H9 (cell line): ENCODE data around the gene CEP55. TPM values are rescaled to one million over a fixed set of nuclear protein-coding genes. Genes with fewer than 3 reads are reported as not detected.

Experiments used
- DNase-seq: peaks from one replicate; pipeline ENCODE4 v3.0.0-alpha.2; 2017
- H2AFZ ChIP-seq: one replicate; pipeline ENCODE4 v1.6.1; 2013; ENCODE audit warnings: mild to moderate bottlenecking, low read length, control low read depth, moderate library complexity
- H2AK5ac ChIP-seq: 2 replicates; pipeline ENCODE4 v1.6.1; 2013; ENCODE audit warnings: low read length, control low read depth, mixed read lengths; ENCODE audit not compliant: insufficient read length
- H2BK120ac ChIP-seq: one replicate; pipeline ENCODE4 v1.6.1; 2013; ENCODE audit warnings: low read depth, mild to moderate bottlenecking, low read length, control low read depth, inconsistent platforms; ENCODE audit not compliant: poor library complexity, severe bottlenecking
- H2BK12ac ChIP-seq: 2 replicates; pipeline ENCODE4 v1.6.1; 2013; ENCODE audit warnings: low read length, control low read depth, mixed read lengths, low read depth; ENCODE audit not compliant: insufficient read length
- H2BK15ac ChIP-seq: 2 replicates; pipeline ENCODE4 v1.6.1; 2013; ENCODE audit warnings: low read depth, low read length, control low read depth
- H2BK20ac ChIP-seq: one replicate; pipeline ENCODE4 v1.6.1; 2013; ENCODE audit warnings: low read depth, mild to moderate bottlenecking, low read length, control low read depth, inconsistent platforms; ENCODE audit not compliant: poor library complexity, severe bottlenecking
- H2BK5ac ChIP-seq: 2 replicates; pipeline ENCODE4 v1.6.1; 2013; ENCODE audit warnings: low read length, control low read depth, mixed read lengths; ENCODE audit not compliant: insufficient read length
- H3K14ac ChIP-seq: 2 replicates; pipeline ENCODE4 v1.6.1; 2013; ENCODE audit warnings: low read length, control low read depth; ENCODE audit not compliant: insufficient read depth
- H3K18ac ChIP-seq: 2 replicates; pipeline ENCODE4 v1.6.1; 2013; ENCODE audit warnings: low read depth, mild to moderate bottlenecking, mixed read lengths, low read length, control low read depth; ENCODE audit not compliant: insufficient read length
- H3K23ac ChIP-seq: 2 replicates; pipeline ENCODE4 v1.6.1; 2013; ENCODE audit warnings: low read length, control low read depth, mixed read lengths, low read depth; ENCODE audit not compliant: insufficient read length
- H3K23me2 ChIP-seq: 2 replicates; pipeline ENCODE4 v1.6.1; 2013; ENCODE audit warnings: low read depth, mild to moderate bottlenecking, mixed read lengths, low read length, control low read depth; ENCODE audit not compliant: insufficient read length, poor library complexity, severe bottlenecking
- H3K27ac ChIP-seq: 2 replicates; pipeline ENCODE4 v1.5.1; 2013; ENCODE audit warnings: low read length, control low read depth, mixed read lengths, low read depth; ENCODE audit not compliant: insufficient read length
- H3K27me3 ChIP-seq: 2 replicates; pipeline ENCODE4 v1.6.1; 2013; ENCODE audit warnings: low read length, control low read depth, inconsistent platforms; ENCODE audit not compliant: insufficient read depth
- H3K4ac ChIP-seq: 2 replicates; pipeline ENCODE4 v1.6.1; 2013; ENCODE audit warnings: low read depth, mild to moderate bottlenecking, control low read depth, inconsistent platforms, low read length, moderate library complexity
- H3K4me1 ChIP-seq: 2 replicates; pipeline ENCODE4 v1.6.1; 2013; ENCODE audit warnings: low read length, control low read depth, inconsistent platforms; ENCODE audit not compliant: insufficient read depth
- H3K4me2 ChIP-seq: 2 replicates; pipeline ENCODE4 v1.6.1; 2013; ENCODE audit warnings: low read length, control low read depth, mixed read lengths; ENCODE audit not compliant: insufficient read length, insufficient read depth
- H3K56ac ChIP-seq: 2 replicates; pipeline ENCODE4 v1.6.1; 2013; ENCODE audit warnings: low read depth, mild to moderate bottlenecking, mixed read lengths, low read length, control low read depth; ENCODE audit not compliant: insufficient read length
- H3K79me1 ChIP-seq: 2 replicates; pipeline ENCODE4 v1.6.1; 2013; ENCODE audit warnings: low read depth, mild to moderate bottlenecking, moderate library complexity, low read length, control low read depth, inconsistent platforms; ENCODE audit not compliant: insufficient read depth, poor library complexity, severe bottlenecking
- H3K79me2 ChIP-seq: 2 replicates; pipeline ENCODE4 v1.6.1; 2013; ENCODE audit warnings: low read length, control low read depth, inconsistent platforms; ENCODE audit not compliant: insufficient read depth
- H3K9ac ChIP-seq: 2 replicates; pipeline ENCODE4 v1.6.1; 2013; ENCODE audit warnings: low read length, control low read depth, mixed read lengths; ENCODE audit not compliant: insufficient read length; ENCODE audit errors: extremely low read depth
- H3K9me3 ChIP-seq: one replicate; pipeline ENCODE4 v1.6.1; 2013; ENCODE audit warnings: low read depth, low read length, inconsistent platforms; ENCODE audit not compliant: control insufficient read depth
- H3T11ph ChIP-seq: one replicate; pipeline ENCODE4 v1.6.1; 2013; ENCODE audit warnings: mild to moderate bottlenecking, low read length, control low read depth, inconsistent platforms
- H4K20me1 ChIP-seq: one replicate; pipeline ENCODE4 v1.6.1; 2013; ENCODE audit not compliant: control insufficient read depth, insufficient read length, insufficient read depth
- H4K5ac ChIP-seq: 2 replicates; pipeline ENCODE4 v1.6.1; 2013; ENCODE audit warnings: low read depth, mild to moderate bottlenecking, mixed read lengths, low read length, control low read depth; ENCODE audit not compliant: insufficient read length
- H4K8ac ChIP-seq: replicated peaks from 2 replicates; pipeline ENCODE4 v1.6.1; 2013; ENCODE audit warnings: low read length, control low read depth, mixed read lengths, low read depth; ENCODE audit not compliant: insufficient read length
- H4K91ac ChIP-seq: 2 replicates; pipeline ENCODE4 v1.6.1; 2013; ENCODE audit warnings: low read depth, mild to moderate bottlenecking, moderate library complexity, mixed read lengths, low read length, control low read depth; ENCODE audit not compliant: insufficient read length
- H3K27ac Mint-ChIP-seq, 3 experiments: 2 replicates in 2 of 3; 3 replicates in 1 of 3; pipeline ENCODE4 v1.8.0; 2020 to 2021; ENCODE audit warnings: mixed read lengths in 3 of 3, mild to moderate bottlenecking in 1 of 3, moderate library complexity in 1 of 3
- H3K27me3 Mint-ChIP-seq: 2 replicates; pipeline ENCODE4 v1.8.0; 2021; ENCODE audit warnings: low read depth, mild to moderate bottlenecking, moderate library complexity, mixed read lengths
- H3K36me3 Mint-ChIP-seq, 3 experiments: 2 replicates in 2 of 3; 3 replicates in 1 of 3; pipeline ENCODE4 v1.8.0; 2020 to 2021; ENCODE audit warnings: low read depth in 3 of 3, mixed read lengths in 3 of 3; ENCODE audit not compliant: insufficient read depth in 1 of 3
- H3K4me1 Mint-ChIP-seq, 2 experiments: 2 replicates each; pipeline ENCODE4 v1.8.0; 2020; ENCODE audit warnings: mixed read lengths in 2 of 2
- H3K4me3 Mint-ChIP-seq, 2 experiments: 2 replicates in 1 of 2; 3 replicates in 1 of 2; pipeline ENCODE4 v1.8.0; 2020 to 2021; ENCODE audit warnings: mild to moderate bottlenecking in 2 of 2, mixed read lengths in 2 of 2, moderate library complexity in 1 of 2
- H3K9me3 Mint-ChIP-seq, 2 experiments: 2 replicates in 1 of 2; 3 replicates in 1 of 2; pipeline ENCODE4 v1.8.0; 2020; ENCODE audit warnings: mild to moderate bottlenecking in 2 of 2, mixed read lengths in 2 of 2, moderate library complexity in 1 of 2
- WGBS: extraction: QIAGEN DNeasy Blood & Tissue Kit; methylation state at CpG from one replicate; pipeline ENCODE4 v1.1.7; 2013; ENCODE audit warnings: missing lambda C conversion rate, low lambda C conversion rate, mixed read lengths; ENCODE audit not compliant: insufficient read length; ENCODE audit errors: extremely low coverage; 5-methylcytosine and 5-hydroxymethylcytosine counted together
- total RNA-seq: library from RNA; stranded (reverse); gene quantifications from 2 replicates; pipeline ENCODE4 v1.2.1, GENCODE V29; 2021
- TF ChIP-seq, protein P1 (sequence below): fragments of 200-600 bp; sonication (generic); conservative IDR thresholded peaks from 3 replicates; pipeline ENCODE4 v1.8.0; 2021; ENCODE audit warnings: antibody characterized with exemption, mild to moderate bottlenecking

The CEP55 gene
- total RNA-seq, 1 experiment from 2014 or later: 17.8 TPM

DNA sequence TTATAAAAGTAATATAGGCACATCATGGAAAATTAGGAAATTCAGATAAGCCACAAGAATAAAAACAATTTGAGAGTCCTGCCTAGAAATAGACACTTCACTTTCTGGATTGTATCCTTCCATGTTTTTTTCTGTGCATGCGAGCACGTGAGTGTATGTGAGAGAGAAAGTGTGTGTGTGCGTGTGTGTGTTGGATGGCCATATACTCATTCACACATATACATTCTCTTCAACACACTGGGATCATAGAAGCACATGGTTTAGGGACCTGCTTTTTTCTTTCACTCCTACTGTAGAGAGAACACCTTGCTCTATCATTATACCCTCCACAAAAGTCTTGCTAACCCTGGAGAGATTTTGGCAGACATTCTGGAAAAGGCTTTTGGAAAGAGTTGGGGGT is 77.5 kb downstream of the CEP55 start:
- no peaks in the 10 kb centered on the region for H3K4me1 Mint-ChIP-seq
- no peak overlapping the region for H2AFZ ChIP-seq
- H2BK5ac ChIP-seq: no peak overlapping the region
- H3K27me3 Mint-ChIP-seq: peaks cover 58% of the 10 kb centered on the region
- H3K9me3 ChIP-seq: no peaks in the 10 kb centered on the region
- WGBS: no CpG with 5 or more reads among the region's 3 CpGs
- H3K27me3 ChIP-seq: peaks cover 18% of the 10 kb centered on the region
- no peak overlapping the region for H4K91ac ChIP-seq
- no peak overlapping the region for H3K18ac ChIP-seq
- no peak overlapping the region for H3K4me3 Mint-ChIP-seq
- no peak for DNase-seq
- TF ChIP-seq, protein P1, sequence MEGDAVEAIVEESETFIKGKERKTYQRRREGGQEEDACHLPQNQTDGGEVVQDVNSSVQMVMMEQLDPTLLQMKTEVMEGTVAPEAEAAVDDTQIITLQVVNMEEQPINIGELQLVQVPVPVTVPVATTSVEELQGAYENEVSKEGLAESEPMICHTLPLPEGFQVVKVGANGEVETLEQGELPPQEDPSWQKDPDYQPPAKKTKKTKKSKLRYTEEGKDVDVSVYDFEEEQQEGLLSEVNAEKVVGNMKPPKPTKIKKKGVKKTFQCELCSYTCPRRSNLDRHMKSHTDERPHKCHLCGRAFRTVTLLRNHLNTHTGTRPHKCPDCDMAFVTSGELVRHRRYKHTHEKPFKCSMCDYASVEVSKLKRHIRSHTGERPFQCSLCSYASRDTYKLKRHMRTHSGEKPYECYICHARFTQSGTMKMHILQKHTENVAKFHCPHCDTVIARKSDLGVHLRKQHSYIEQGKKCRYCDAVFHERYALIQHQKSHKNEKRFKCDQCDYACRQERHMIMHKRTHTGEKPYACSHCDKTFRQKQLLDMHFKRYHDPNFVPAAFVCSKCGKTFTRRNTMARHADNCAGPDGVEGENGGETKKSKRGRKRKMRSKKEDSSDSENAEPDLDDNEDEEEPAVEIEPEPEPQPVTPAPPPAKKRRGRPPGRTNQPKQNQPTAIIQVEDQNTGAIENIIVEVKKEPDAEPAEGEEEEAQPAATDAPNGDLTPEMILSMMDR: no peak
- no peak overlapping the region for H2BK120ac ChIP-seq
- no peaks in the 10 kb centered on the region for H4K20me1 ChIP-seq
- H4K8ac ChIP-seq: no peak overlapping the region
- H3K27ac Mint-ChIP-seq: no peak overlapping the region
- no peak overlapping the region for H3K14ac ChIP-seq
- no peaks in the 10 kb centered on the region for H3K36me3 Mint-ChIP-seq
- no peaks in the 10 kb centered on the region for H3K23me2 ChIP-seq
- H3K23ac ChIP-seq: no peak overlapping the region
- H2BK15ac ChIP-seq: no peak overlapping the region
- H3K9ac ChIP-seq: no peak overlapping the region
- H3K4ac ChIP-seq: no peak overlapping the region
- H3K79me2 ChIP-seq: no peaks in the 10 kb centered on the region
- no peaks in the 10 kb centered on the region for H3K79me1 ChIP-seq
- no peak overlapping the region for H2BK12ac ChIP-seq
- H3K4me1 ChIP-seq: no peaks in the 10 kb centered on the region
- H3T11ph ChIP-seq: no peak overlapping the region
- H3K9me3 Mint-ChIP-seq: no peaks in the 10 kb centered on the region
- no peak overlapping the region for H2AK5ac ChIP-seq
- no peak overlapping the region for H3K27ac ChIP-seq
- no peak overlapping the region for H3K56ac ChIP-seq
- no peak overlapping the region for H2BK20ac ChIP-seq
- H3K4me2 ChIP-seq: no peak overlapping the region
- no peak overlapping the region for H4K5ac ChIP-seq
